ENCODE measurements around the gene CKS1B. TPM values are rescaled to one million over a fixed set of nuclear protein-coding genes. Genes with fewer than 3 reads are reported as not detected.

Gene CKS1B
- total RNA-seq, result 41.2 TPM
- long read RNA-seq, transcript CKS1B-201 (3 exons, 759 nt), result major isoform, 34 of 40 reads
- long read RNA-seq, partial matches to known transcripts, result 0 of 40 reads
- long read RNA-seq, other reads (novel, unspliced or antisense), result 1 of 40 reads

DNA sequence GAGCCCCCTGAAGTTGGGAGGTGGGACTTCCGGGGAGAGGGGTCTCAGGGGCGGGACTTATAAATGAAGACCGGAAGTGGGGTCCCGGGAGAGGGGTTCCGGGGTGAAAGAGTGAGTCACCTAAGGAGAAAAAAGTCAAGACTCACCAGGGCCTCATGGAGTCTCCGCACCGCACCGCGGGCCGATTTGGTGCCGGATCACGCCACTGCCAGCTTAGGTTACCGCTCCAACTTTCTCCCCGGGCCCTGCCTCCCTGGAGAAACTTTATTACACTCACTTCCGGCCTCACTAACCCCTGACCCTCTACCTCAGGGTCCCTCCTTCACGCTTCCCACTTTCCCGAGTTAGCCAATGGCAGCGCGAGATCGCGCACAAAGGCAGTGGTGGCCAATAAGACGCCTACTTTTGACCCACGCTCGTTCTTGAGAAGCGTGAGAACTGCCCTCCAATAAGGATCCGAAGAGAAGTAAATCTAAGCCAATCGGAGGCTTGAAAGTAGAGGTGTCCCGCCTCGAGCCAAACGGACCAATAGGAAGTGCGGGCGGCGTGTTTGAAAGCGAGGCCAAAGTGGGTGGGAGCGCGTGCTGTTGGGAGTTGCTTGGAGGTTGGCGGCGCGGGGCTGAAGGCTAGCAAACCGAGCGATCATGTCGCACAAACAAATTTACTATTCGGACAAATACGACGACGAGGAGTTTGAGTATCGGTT lies at the start of gene CKS1B:
TSS of gene CKS1B (plus strand) at position 580 of the 706 bp plus-strand sequence. CDS start at position 645, 65 bp downstream.
- DNase-seq (ENCODE audit: low spot score), result peak; percentile 98

GRCh38 chr1:154925335-154926170 lies 48.9 kb upstream of the CKS1B start:
- no peak for DNase-seq (ENCODE audit: low spot score)

- no peak for DNase-seq (ENCODE audit: low spot score)
Observed at GRCh38 chr1:154926201-154926600, 48.3 kb upstream of the CKS1B start.

GRCh38 chr1:154931940-154932487 lies 42.5 kb upstream of the CKS1B start:
- no peak for DNase-seq (ENCODE audit: low spot score)

GRCh38 chr1:154934358-154934948 lies 40.0 kb upstream of the CKS1B start:
- no peak for DNase-seq (ENCODE audit: low spot score)

DNA sequence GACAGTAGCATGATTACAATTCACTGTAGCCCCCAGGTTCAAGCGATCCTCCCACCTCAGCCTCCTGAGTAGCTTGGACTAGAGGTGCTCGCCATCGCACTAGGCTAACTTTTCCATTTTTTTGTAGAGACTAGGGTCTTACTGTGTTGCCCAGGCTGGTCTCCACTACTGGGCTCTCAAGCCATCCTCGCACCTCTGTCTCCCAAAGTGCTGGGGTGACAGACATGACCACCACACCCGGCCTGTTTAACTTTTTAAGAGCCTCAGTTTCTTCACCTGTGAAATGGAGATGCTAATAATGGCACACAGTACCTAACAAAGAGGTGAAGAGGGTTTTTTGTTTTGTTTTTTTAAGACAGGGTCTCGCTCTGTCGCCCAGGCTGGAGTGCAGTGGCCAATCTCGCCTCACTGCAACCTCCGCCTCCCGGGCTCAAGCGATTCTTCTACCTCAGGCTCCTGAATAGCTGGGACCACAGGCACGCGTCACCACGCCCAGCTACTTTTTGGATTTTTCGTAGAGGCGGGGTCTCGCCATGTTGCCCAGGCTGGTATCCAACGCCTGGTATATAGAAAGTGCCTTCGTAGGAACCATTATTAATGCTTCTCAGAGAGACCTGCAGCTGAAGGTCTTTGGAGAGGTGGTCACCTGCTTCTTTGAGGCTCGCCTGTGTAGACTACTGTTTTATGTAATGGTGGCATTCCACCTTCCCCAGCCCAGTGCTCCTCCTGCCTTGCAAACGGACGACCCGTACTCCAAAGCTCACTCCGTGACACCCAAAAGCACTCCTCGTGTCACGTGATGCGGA lies 38.5 kb upstream of the CKS1B start:
- no peak for DNase-seq (ENCODE audit: low spot score)

DNA sequence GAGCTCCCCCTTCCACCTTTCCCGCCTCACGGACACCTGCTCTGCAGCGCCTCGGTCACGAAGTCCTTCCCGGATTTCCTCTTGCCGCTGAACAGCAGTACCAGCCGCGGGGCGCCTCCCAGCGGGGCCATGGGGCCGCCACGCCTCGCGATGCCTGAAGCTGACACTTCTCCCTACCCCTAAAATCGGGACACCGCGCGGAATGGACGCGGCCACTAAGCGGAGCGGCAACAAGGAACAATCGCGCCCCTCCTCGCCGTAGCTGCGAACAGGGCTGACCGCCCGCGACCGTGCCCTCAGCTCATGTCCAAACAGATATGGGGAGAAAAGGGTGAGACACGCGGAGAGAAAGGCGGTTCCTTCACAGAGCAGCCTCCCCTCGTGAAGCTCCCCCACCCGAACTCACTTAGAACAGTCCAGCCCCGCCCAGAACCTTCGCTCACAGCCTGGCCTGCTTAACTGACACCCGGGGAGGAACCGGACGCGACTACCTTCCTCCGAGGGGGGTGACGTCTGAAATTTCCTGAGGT lies 37.9 kb upstream of the CKS1B start, which contains the start of gene PMVK:
TSS of gene PMVK (minus strand) at position 165 of the 530 bp plus-strand sequence. CDS start at position 131, 34 bp downstream.
- DNase-seq (ENCODE audit: low spot score), result peak; percentile 96

GRCh38 chr1:154937085-154937987 lies 37.1 kb upstream of the CKS1B start:
- peak; percentile 97 for DNase-seq (ENCODE audit: low spot score)

DNA sequence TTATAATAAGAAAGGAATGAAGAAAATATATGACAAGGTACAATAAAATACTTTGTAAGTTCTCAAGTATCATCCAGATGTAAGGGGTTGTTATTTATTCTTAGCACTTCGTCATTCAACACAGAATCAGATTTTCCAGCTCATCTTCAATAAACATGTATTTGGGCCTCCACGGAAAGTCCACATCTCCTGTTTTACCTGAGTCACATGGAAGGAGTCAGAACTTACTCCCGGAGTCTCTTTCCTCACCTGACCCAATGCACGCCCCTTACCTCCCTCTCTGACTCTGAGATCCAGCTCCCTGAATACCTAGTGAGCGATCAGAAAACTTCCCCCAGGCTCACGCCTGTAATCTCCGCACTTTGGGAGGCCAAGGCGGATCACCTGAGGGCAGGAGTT lies 36.5 kb upstream of the CKS1B start:
- no peak for DNase-seq (ENCODE audit: low spot score)

DNA sequence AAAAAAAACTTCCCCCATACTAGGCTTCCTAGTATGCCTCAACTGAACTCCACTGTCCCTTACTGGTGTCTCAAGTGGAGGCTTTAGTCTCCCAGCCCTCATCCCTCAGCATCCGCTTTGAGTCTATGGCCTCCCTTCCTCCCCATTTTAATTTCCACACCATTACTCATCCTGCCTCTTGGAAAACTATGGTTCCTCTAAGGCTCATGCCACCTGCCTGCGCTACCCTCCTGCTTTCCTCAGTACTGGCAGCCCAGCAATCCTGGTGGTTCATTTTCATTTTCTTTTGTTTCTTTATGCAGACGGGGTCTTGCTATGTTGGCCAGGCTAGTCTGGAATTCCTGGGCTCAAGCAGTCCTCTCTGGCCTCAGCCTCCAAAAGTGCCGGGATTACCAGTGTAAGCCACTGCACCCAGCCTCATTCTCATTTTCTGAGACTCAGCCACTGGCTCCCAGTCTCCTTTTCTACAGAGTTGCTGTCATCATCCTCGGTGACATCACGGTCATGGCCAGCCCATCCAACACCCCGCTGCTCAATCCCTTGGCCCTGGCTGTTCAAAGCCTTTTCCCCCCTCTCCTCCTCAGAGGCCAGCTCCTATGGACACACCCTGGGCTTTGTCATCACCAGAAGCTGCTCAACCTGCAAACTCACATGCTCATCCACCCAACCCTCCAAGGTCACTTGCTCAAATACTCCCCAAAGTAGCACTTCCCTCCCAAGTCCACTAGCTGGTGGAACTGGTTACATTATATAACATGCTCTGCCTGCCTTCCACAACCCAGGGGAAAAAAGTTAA lies 35.7 kb upstream of the CKS1B start:
- DNase-seq (ENCODE audit: low spot score), result no peak

- DNase-seq (ENCODE audit: low spot score), result no peak
Observed at GRCh38 chr1:154940213-154940560, 34.3 kb upstream of the CKS1B start.

DNA sequence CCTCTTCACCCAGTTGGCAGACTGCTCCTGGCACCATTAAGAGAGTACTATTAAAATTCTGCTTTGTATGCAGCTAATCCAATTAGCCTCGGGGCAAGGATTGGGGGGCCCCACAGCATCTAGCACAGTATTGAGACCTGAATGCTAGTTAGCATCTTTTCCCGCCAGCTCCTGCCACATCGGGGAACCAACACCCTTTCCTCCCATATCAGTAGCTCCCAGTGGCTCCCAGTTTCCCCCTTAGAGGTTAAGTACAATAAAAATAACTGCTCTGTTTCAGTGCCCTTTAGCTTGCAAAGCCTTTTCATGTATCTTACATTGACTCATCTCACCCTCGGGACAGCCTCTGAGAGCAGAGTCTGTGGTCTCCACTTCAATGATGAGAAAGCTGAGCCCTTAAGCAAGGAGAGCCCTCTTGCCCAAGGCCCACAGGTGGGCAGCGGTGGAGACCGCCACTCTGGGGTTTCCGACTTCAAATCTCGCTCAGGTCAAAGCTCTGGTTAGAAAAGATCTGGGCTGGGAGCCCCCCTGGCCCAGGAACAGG lies 33.8 kb upstream of the CKS1B start:
- no peak for DNase-seq (ENCODE audit: low spot score)

DNA sequence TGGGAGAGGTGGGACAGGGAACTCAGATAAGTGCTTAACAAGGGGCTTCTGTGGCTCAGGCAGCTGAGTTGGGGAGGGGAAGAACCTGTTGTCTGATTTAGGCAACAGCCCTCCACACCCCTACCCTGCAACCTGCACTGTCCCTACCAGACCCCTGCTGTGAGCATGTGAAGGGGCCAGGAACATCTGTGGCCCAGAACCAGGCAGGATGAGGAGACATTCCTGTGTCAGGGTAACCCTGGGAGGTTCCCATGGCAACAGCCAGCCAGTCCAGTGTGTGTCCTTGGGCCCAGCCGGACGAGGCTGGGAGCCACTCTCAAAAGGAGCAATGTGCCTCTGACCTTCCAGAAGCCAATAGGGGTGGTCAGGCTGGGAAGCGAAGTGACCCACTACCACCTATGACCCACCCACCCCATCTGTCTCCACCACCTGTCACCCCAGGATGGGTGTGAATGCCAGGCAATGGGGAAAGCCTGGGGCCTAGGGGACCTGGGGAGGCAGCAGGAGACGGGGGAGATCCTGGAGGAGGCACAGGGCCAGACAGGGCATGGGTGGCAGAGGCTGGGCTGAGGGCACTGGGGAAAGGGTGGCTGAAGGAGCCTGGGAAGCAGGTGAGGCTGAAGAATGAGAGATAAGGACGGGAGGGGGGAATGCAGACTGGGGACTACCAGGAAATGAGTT lies 33.0 kb upstream of the CKS1B start:
- DNase-seq (ENCODE audit: low spot score), result no peak

GRCh38 chr1:154943649-154944400 lies 30.7 kb upstream of the CKS1B start:
- no peak for DNase-seq (ENCODE audit: low spot score)

- DNase-seq (ENCODE audit: low spot score), result no peak
Observed at GRCh38 chr1:154944401-154945159, 29.9 kb upstream of the CKS1B start.

All from mesenteric fat pad (tissue), 1 donor.